CD4-positive, alpha-beta T cell treated with Interleukin-17A for 1 hour (primary cell): Measurements from ENCODE around the gene EFCAB5.
"Not testable (repeated sequence)": the region's sequence is repeated elsewhere in the genome, so short reads cannot be mapped to it uniquely, and the experiment has no call there.

ENCODE experiments used
- DNase-seq: peaks from one replicate; pipeline ENCODE4 v3.0.0-alpha.2; 2020

EFCAB5 gene

DNA sequence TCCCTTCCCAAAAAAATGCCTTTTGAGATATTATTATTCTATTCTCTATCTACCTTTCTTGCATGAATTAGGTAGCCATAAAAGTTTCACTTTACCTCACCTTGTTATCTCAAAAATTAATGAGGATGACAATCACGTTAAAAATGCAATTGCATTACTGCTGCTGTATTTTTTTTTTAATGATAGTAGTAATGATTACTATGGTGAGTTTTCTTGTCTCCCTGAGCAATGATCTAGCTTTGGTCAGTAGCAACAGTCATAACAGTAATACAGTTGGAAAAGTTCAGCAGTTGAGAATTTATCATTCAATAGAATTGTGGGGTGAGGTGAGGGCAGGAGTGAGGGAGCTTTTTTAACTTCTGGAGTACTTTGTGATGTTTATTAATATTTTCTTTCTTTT, at the start of gene EFCAB5:
Gene EFCAB5, plus strand, starts transcription at position 301 of the 400 bp plus-strand sequence. CDS start 163 bp downstream, outside the sequence.
- DNase-seq, result no peak

DNA sequence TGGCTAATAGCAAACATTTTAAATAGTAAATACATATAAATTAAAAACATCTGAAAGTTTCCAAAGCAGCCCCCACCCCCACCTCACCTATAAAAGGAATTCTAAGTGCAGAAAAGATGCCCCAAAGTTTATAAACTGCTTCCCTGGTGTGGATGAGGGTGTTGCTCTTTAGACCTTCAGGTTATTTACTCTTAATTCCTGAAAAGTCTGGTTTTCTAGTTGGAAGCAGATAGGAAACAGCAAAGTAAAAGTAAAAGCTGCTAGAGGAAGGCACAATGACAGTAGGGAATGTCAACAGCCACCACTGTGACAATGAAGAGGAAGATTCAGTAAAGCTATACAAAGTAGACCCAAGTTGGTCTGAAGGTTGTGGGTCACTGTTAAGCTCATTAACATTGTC, 49.2 kb upstream of the EFCAB5 start:
- no peak for DNase-seq

DNA sequence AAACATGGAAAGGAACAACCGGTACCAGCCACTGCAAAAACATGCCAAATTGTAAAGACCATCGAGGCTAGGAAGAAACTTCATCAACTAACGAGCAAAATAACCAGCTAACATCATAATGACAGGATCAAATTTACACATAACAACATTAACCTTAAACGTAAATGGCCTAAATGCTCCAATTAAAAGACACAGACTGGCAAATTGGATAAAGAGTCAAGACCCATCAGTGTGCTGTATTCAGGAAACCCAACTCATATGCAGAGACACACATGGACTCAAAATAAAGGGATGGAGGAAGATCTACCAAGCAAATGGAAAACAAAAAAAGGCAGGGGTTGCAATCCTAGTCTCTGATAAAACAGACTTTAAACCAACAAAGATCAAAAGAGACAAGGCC, 44.3 kb upstream of the EFCAB5 start:
- not testable (repeated sequence) for DNase-seq

DNA sequence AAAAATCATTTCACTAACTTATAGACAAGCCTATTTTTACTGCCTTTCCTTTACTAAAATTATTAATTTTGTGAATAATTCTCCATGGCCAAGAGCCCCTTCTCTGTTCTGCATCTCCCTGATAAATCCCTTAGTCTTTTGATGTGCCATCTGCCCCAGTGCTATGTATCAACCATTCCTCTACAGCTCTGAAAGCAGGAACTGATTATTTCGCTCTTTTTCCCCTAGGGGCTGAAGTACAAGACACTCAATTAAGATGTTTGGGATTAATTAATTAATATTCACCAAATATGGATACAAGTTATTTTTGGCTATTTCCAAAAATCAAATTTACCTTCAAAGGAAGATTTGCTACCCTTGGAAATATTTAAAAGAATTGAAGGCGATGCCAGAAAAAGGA, 38.0 kb upstream of the EFCAB5 start:
- no peak for DNase-seq

DNA sequence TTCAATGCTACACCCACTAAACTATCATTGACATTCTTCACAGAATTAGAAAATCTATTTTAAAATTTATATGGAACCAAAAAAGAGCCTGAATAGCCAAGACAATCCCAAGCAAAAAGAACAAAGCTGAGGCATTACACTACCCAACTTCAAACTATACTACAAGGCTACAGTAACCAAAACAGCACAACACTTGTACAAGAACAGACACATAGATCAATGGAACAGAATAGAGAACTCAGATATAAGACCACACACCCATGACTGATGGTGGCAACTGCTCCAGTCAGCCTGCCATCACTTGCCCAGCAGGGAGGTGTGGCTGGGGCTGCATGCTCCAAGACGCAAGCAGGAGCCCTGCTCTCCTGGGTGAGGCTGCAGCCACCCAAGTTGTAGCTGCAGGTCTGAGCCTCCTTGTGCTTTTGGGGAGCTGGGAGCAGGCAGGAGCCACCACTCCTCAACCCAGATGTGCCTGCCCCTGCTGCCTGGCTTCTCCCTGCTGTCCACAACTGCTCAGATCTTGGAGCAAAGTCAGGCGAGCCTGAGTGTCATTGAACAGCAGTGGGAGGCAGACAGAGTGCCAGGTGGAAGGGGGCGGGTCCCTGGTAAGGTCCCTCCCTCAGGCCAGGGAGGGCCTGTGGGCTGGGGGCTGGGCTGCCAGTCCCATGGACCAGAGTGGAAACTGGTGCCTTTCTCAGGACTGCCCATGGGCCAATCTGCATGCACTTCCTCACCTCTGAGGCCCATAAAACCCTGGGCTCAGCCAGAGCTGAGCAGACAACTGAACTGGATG, 36.2 kb upstream of the EFCAB5 start:
- no peak for DNase-seq

DNA sequence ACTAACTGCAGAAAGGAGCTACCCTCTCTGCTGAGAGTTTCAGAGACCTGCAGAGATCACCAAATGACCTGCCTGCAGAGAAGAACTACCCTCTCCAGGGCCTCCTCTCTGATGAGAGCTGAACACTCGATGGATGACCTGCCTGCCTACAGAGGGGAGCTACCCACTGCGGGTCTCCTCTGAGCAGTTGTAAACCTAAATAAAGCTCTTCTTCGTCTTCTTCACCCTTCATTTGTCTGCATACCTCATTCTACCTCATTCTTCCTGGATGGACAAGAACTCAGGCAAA, 35.6 kb upstream of the EFCAB5 start:
- DNase-seq, result no peak

DNA sequence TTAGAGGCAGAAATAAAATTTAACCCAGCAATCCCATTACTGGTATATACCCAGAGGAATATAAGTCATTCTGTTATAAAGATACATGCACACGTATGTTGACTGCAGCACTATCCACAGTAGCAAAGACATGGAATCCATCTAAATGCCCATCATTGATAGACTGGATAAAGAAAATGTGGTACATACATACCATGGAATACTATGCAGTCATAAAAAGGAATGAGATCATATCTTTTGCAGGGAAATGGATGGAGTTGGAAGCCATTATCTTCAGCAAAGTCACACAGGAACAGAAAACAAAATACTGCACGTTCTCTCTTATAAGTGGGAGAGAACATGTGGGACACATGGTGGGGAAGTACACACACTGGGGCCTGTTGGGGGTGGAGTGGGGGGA, 34.5 kb upstream of the EFCAB5 start:
- DNase-seq, result no peak

DNA sequence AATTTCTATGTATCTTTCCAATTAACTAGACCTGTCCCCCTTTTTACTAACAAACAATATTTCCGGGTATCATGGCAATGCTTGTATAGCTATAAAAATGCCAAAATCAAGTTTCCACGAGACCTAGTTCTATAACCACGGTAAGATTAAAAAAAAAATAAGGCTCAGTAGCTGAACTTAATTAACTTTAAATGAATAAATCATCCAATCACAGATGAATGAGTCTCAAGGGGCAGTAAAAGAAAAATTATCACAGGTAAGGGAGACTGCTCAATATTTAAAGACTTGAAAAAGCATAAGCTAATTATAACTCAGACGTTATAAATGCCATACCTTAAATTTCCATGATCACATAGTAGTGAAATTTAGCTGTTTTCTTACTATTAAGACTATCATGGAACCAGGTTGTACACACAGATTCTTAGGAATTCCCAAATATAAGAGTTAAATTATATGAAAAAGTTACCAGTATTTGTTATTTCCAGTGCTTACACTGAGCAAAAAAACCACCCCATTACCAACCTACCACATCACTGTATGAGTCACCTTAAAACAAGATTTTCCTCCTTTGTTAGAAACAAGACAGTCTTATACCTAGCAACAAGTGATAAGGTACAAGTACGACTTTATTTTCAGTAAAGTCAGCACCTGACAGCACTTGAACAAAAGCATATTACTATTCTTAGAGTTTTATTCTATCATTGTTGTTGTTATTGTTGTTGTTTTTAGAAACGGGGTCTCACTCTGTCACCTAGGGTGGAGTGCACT, 32.0 kb upstream of the EFCAB5 start:
- no peak for DNase-seq

DNA sequence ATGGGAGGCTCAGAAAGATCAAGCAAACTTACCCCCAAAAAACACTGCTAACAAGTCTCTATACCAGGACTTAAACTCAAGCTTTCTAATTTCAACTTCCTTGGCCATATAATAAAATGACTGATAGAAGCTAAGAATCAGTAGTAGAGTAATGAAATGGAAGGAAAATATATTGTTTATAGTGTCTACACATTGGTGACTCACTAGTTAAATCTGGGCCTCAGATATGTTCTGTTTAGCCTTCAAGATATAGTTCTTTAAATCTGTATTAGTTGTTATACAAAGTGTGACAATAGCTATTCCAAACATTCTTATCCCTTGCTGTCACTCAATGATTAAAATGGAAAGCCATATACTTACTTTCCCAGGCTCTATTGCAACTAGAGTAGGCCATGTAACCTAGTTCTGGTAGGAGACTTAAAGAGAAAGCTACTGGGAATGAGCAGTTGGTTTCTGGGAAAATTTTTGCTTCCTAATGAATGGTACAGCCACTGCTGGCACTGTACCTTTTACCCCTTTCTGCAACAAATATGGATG, 29.7 kb upstream of the EFCAB5 start:
- DNase-seq, result no peak

DNA sequence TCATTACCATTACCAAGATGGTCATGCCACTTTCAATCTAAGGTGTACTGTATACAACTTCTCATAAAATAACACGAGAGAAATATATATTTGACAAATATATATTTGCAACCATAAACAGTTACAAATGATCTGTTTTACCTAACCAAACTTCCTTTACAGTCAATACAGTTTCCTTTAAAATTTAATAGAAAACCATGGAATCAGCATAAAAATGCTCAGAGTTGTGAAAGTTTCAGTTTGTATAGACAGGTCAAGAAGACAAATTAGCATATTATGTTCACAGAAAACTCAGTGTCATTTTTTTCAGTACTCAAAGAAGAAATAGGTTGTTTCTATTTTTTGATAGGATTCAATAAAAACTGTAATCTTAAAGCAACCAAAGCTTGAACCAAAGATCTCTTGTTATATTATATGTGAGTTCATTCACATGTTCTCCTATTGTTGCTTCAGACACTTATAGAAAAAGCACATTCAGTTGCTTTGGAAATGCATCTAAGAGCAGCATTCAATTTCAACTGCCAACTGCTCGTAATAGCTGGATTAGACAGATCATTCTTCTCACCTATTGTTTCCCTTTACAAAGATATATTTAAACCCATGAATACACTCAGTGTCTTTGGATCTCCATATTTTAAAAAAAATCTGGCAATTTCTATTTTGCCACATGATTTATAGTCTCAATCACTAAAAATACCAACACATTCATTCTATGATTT, 26.5 kb upstream of the EFCAB5 start:
- no peak for DNase-seq

DNA sequence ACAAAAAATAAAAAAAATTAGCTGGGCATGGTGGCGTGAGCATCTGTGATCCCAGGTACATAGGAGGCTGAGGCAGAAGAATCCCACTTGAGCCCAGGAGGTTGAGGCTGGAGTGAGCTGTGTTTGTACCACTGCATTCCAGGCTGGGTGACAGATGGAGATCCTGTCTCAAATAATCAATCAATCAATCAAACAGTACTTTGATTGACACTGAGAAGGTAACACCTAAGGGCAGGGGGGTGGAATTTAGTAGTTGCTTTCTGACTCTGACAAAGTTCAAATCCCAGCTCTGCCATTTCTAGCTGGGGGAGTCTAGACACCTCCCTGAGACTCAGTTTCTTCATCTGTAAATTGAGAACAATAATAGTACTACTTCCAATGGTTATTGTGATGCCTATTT, 23.4 kb upstream of the EFCAB5 start:
- no peak for DNase-seq

DNA sequence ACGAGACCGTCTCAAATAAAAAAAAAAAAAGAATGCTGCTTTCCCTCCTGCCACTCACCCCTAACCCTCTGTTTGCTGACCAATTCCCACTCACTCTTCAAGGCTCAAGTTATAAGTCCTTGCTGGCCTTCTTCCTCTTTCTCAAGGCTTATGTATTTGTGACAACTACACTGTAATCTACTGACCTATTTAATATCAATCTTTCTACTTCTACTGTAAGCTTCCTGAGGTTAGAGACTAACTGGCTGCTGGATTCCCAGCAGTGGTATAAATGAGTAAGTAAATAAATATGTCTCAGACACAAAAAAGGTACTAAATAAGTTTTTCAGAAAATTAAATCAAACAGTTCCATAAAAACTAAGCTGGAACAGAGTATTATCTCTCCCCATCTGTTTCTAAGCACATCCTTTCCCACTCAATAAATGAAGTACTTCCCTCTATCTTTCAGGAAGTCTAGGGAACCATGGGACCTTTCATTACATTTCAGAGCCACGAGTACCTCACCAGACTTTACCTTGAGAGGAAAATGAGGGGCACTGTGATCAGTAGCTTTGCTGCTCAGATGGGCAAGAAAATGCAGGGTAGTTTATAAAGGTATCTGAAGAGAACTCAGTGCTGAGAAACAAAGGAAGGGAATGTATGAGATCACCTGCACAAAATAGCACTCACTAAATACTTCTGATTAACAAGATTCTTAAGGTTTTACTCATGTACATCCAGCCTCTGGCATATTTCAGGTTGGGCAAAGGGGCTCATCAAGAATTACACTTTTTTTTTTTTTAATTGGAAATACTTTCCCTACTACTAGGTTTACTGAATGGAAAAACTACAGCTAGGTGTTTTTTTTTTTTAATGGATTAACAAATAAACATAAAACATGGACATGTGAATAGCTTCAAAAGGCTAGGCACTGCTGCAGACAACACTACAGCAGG, 22.2 kb upstream of the EFCAB5 start:
- DNase-seq, result no peak

DNA sequence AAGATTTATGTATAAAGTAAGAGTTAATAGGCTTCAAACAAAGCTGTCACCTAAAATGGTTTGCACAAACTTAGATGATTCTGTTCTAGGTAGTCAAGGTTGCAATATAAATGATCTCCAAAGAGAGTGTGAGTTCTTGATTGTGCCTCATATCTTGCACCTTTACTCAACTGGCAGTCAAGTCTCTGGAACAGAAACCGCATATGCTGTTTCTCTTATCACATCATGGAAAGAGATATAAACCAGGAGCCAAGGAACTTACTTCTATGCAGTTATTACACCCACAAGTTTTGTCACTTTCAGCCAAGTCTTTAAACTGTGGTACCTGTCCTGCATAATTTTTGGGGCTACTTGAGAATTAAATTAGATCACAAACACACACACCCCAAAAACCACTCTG, 16.6 kb upstream of the EFCAB5 start:
- no peak for DNase-seq

DNA sequence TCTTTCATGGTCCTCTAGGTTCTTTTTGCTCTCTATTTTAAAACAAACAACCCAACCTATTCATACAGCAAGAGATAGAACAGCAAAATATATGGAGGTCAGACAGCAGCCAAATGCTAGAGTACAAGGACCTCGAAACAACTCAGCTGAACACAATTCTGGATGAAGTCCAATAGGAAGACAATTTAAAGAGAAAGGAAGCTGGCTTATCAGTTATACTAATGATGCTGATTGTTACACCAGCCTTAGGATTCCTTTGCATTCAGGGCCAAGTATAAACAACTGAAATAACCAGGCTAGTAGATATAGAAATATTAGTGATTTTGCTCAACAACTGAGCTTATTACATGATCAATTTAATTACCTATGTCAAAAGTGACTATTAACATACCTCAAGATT, 13.9 kb upstream of the EFCAB5 start:
- DNase-seq, result no peak

DNA sequence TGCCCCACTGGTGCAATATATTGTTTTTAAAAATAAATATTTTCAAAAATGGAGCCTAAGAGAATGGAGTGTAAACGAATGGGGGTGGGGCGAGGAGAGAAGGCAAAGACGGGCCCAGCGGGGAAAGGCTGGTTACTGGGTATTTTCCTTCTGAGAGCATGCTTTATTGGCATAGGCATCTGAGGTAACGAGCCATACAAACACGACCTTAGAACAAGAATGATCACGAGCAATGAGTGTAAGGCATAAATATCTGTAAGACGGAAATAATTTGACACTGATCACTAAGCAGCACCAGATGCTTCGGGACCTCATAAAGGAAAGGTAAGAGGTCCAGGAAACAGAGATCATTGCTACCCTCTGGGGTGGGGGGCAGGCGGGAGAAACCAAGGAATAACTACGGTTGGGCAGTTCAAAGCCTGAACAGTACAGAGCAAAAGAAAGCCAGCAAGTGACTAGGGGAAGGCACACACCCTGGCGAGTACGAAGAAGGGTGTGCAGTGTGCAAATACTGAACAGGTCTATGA, 12.4 kb upstream of the EFCAB5 start:
- DNase-seq, result peak; percentile 7

DNA sequence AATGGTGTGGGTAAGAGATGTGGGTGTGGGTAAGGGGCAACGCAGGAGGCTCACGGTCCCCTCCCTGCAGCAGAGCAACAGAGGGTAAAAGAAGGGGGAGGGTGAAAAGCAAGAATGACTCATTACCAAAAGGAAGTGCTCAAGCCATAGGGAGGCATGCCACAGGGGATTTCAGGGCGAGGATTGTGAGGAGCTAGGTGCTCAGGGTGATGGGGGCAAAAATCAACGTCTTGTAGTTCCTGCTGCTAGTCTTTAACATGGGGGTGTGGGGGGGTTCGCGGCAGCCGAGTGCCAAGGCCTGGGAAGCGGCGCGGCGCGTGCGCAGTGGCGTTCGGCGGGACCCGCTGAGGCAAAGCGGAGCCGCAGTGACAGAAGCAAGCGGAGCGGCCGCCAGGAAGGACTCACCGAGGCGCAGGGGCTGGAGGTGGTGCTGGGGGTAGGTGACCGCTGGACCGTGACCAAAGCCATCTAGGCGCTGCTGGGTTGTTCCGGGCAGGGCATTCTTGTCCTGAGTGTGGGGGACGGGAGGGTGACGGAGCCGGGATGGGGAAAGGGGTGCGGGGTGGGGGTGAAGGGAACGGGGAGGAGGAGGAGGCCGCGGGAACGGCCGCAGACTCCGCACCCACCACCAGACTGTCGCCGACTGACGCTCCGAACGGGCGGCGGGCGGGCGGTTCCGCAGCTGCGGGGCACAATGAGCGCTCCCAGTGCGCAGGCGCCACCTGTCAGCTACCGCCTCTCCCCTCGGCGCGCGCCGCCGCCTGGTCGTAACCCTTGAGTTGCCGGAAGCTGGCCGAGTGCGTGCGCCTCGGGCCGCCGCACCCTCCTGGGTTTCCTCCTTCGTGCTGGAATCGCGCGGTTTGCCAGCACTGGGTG, 11.7 kb upstream of the EFCAB5 start, which contains the start of gene SSH2:
Gene SSH2, minus strand, starts transcription at position 696 of the 876 bp plus-strand sequence. Its CDS starts 228 bp downstream, at position 468.
- peak; percentile 88 for DNase-seq

DNA sequence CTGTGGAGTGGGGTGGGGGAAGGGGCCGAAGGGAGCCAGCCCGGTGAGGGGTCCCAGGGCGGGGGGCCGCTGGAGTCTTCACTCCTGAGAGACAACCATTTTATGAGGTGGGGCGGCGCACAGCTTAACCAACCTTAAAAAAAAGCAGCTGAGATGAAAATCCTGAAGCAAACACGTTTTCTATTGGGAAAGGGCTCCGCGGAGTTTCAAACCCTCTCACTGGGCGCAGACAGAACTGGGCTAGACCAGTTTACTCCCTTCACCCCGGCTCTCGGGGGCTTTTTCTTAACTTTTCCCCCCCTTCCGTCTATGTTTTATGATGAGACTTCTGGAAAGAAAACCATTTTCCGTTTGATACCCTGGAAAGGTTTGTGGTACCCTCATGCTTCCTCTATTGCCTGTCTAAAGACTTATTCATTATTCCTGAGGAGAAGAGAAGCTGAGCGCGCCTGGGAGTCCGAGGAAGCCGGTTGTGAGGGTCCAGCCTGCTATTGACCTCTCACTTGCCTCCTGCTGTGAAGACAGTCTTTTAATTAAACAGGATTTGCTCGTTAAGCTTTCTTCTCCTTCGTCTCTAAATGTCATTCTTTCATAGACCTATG, 10.9 kb upstream of the EFCAB5 start:
- DNase-seq, result no peak

DNA sequence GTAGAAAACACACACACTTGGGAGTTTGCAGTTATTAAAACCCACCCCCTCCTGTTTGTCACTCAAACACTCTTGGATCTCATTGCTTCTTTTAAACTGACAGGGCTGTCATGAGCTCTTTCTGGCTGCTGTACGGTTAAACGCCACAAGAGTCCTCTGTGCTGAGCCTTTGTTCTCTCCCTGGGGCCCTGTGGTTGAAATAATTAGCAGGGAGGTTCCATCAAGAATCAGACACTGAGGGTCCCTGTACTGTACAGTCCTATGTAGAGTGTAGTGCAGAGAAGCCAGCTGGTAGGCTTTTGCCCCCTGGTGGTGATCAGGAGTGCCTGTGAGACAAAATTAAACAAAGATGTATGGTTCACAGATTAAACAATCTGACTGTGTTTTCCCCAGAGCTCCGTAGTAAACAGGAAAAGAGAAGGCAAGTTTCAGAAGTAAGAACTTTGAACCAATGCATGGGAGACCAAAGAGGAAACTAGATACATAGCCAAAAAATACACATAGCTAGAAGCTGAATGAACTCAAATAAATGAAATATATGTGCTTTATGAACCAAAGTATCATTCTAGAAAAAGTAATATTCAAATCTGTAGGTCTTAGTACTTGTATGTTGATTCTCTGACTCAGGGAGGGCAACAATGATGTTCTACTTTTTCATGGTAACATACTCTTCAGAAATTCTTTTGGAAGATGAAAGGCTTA, 10.1 kb upstream of the EFCAB5 start:
- peak; percentile 88 for DNase-seq

DNA sequence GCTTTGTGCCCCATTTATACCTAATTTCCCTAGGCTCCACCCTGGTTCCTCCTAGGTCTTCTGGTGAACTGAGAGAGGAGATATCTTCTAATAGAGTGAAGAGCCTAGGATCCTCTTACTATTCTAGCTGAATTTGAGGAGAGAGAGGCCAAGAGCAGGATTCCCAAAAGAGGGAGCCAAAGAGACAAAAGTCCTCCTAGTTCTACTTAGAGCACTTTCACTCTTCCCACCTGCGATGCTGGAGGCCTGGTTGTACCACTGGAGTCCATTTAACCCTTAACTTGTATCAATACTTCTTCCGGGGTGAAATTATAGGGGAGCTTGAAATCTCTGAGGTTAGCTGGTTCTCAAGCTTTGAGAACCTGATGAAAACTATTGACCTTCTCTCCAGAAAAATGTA, 8.1 kb upstream of the EFCAB5 start:
- DNase-seq, result no peak

DNA sequence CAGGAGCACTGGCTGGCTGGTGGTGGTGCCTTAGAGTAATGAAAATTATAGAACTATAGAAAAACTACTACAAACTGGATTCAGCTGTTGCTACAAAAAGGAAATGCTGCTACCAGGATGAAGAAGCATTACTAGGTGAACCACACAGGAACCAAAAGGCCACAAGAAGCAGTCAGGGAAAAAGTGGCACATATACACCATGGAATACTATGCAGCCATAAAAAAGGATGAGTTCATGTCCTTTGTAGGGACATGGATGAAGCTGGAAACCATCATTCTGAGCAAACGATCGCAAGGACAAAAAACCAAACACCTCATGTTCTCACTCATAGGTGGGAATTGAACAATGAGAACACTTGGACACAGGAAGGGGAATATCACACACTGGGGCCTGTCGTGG, 5.5 kb upstream of the EFCAB5 start:
- not testable (repeated sequence) for DNase-seq
